Adipocyte (in vitro differentiated cells): ENCODE measurements around the gene DLGAP1.
"Not testable (repeated sequence)": the region's sequence is repeated elsewhere in the genome, so short reads cannot be mapped to it uniquely, and the experiment has no call there.

Source experiments
- DNase-seq: peaks from one replicate; pipeline ENCODE4 v3.0.0-alpha.2; 2015; ENCODE audit warnings: low read depth
- H3K27me3 ChIP-seq: replicated peaks from 2 replicates; pipeline ENCODE4 v1.7.0; 2013; ENCODE audit warnings: mild to moderate bottlenecking, low read length, moderate library complexity; ENCODE audit not compliant: control insufficient read depth, insufficient read depth
- H3K36me3 ChIP-seq: 2 replicates; pipeline ENCODE4 v1.7.0; 2013; ENCODE audit warnings: low read length, mild to moderate bottlenecking, moderate library complexity; ENCODE audit not compliant: control insufficient read depth, insufficient read depth, severe bottlenecking
- H3K4me1 ChIP-seq: 2 replicates; pipeline ENCODE4 v1.7.0; 2013; ENCODE audit warnings: mild to moderate bottlenecking, low read length, moderate library complexity; ENCODE audit not compliant: control insufficient read depth, insufficient read depth
- H3K4me3 ChIP-seq: 2 replicates; pipeline ENCODE4 v1.7.0; 2013; ENCODE audit warnings: mild to moderate bottlenecking, low read length, moderate library complexity
- H3K9ac ChIP-seq: 2 replicates; pipeline ENCODE4 v1.7.0; 2013; ENCODE audit warnings: mild to moderate bottlenecking, low read length, moderate library complexity
- H3K9me3 ChIP-seq: 2 replicates; pipeline ENCODE4 v1.7.0; 2013; ENCODE audit warnings: mild to moderate bottlenecking, low read length, moderate library complexity; ENCODE audit not compliant: control insufficient read depth

The DLGAP1 gene

DNA sequence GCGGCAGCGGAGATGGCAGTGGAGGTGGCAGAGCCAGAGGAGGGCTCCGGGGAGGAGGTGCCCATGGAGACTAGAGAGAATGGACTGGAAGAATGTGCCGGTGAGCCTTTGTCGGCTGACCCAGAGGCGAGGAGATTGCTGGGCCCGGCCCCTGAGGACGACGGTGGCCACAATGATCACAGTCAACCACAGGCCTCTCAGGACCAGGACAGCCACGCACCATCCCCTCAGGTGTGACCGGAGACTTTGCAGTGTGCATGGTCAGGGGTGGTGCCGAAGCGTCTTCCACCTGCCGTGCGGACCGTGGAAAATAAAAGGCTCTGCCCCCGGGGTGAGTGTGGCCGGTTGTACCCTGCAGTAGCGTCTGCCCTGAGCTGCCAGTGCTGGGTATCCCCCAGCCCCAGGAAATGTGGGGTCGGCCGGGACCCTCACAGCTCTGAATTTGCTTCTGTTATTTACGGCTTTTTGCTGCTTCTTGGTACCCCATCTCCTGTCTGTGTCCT lies 874.5 kb downstream of the DLGAP1 start:
- DNase-seq, H3K4me1 ChIP-seq, H3K27me3 ChIP-seq, H3K9me3 ChIP-seq, H3K4me3 ChIP-seq, H3K9ac ChIP-seq, H3K36me3 ChIP-seq: not testable (repeated sequence)

DNA sequence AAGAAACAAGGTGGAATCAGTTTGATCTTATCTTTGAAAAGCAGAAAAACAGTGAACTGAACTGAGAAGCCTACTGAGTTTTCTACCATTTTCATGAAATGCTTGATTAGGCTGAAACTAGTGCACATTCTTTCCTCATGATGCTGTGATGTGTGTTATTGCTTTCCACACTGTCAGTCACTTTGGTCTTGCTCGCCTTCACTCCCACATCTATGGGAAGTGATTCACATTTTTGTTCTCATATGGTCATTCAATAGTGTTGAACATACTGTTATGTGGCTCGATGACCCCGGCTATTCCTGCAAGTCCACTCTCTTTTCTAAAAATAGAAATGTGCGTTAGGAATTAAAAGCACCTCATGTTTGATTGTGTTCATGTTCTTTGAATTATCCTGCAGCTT lies 875.4 kb downstream of the DLGAP1 start:
- Histone ChIP-seq H3K4me3 (no peak overlapping the region), H3K9ac (no peak overlapping the region)
- DNase-seq = peak; percentile 72

DNA sequence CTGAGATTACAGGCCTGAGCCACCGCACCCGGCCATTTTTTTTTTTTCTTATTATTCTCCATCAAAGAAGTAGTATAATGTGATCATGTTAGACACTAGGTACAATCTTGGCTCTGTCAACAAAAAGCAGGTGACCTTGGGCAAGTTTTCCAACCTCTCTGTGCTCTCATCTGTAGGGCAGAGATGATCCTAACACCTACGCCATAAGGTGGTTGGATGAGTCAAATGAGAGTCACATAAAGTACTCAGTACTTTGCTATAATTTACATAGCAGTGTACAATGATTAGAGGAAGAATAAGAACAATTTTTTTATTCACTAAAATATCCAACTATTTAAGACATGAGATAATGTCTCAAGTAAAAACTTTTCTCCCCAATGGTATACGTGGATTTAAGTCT lies 876.5 kb downstream of the DLGAP1 start:
- no peaks in the 10 kb centered on the region for H3K9me3 ChIP-seq
- H3K4me1 ChIP-seq = peaks cover 3% of the 10 kb centered on the region
- no peak overlapping the region for H3K4me3 ChIP-seq
- H3K9ac ChIP-seq = no peak overlapping the region
- H3K36me3 ChIP-seq = no peaks in the 10 kb centered on the region
- H3K27me3 ChIP-seq = no peaks in the 10 kb centered on the region
- DNase-seq = no peak

More for the DNA sequence above, 875.4 kb downstream of the DLGAP1 start:
- H3K27me3 ChIP-seq = no peaks in the 10 kb centered on the region
- no peaks in the 10 kb centered on the region for H3K36me3 ChIP-seq
- peaks cover 3% of the 10 kb centered on the region for H3K4me1 ChIP-seq
- H3K9me3 ChIP-seq = no peaks in the 10 kb centered on the region

DNA sequence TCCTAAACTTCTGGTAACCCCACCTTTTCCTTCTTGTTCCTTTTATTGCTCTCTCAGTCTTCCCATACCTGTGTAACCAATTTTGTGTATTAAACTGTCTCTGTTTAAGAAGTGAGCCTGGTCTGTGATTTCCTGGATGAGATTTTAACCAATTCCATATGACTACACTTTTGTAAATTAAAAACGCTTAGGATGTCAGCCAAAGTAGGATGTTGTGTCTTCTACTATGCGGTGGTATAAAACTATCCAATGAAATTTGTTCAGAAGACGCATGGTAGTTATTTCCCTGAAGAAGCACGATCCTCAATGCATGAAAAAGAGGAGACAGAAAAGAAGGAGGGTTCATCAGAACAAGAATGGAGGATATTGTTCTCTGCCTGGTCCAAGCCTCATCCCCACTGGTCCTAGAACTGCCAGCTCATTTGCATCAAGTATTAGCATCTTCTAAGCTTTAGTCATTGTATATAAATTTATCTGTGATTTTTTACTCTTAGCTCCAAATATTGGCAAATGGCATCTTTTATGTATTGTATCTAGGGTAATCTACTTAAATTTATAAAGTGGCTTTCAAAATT lies 877.7 kb downstream of the DLGAP1 start:
- no peak for DNase-seq

DNA sequence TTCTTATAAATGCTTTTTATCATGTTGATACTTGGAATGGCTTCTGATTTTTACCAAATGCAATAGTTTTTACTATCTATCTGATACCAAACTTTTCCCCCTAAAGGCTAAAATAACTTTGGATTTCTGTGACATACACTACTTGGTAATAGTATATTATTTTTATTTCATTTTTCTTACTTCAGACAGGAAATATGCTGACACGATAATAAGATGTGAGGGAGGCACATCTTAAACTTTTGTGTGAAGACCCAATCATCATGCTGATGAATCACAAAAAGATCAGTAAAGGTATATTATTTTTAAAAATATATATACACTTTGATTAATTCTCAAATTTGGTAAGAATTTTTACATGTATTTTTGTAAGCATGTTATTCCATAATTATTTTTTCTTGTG lies 882.3 kb downstream of the DLGAP1 start:
- H3K27me3 ChIP-seq = no peaks in the 10 kb centered on the region
- H3K4me1 ChIP-seq = no peaks in the 10 kb centered on the region
- DNase-seq = no peak
- no peak overlapping the region for H3K4me3 ChIP-seq
- no peaks in the 10 kb centered on the region for H3K36me3 ChIP-seq
- no peak overlapping the region for H3K9ac ChIP-seq
- no peaks in the 10 kb centered on the region for H3K9me3 ChIP-seq

More for the DNA sequence above, 877.7 kb downstream of the DLGAP1 start:
- no peak overlapping the region for H3K4me3 ChIP-seq
- no peaks in the 10 kb centered on the region for H3K27me3 ChIP-seq
- no peaks in the 10 kb centered on the region for H3K36me3 ChIP-seq
- H3K4me1 ChIP-seq = peaks cover 3% of the 10 kb centered on the region
- no peak overlapping the region for H3K9ac ChIP-seq
- no peaks in the 10 kb centered on the region for H3K9me3 ChIP-seq

DNA sequence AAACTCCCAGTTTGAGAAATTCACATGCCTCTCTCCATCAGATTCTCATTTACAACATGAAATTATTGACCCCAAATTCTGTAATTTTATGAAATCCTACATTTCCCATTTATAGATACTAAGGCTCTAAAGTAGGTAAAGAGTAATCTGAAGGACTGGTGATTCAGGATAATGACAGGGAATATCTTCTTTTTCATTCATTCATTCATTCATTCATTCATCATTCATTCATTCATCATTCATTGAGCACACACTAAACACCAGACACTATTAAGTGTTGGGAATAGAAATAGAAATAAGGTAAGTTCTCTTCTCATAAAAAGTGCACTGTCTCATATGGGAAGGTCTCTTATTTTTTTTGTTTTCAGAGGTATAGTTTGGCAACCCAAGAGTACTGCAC lies 888.3 kb downstream of the DLGAP1 start:
- no peak for DNase-seq
- no peaks in the 10 kb centered on the region for H3K4me1 ChIP-seq
- no peak overlapping the region for H3K4me3 ChIP-seq
- no peaks in the 10 kb centered on the region for H3K9me3 ChIP-seq
- no peaks in the 10 kb centered on the region for H3K36me3 ChIP-seq
- H3K27me3 ChIP-seq = no peaks in the 10 kb centered on the region
- H3K9ac ChIP-seq = no peak overlapping the region

DNA sequence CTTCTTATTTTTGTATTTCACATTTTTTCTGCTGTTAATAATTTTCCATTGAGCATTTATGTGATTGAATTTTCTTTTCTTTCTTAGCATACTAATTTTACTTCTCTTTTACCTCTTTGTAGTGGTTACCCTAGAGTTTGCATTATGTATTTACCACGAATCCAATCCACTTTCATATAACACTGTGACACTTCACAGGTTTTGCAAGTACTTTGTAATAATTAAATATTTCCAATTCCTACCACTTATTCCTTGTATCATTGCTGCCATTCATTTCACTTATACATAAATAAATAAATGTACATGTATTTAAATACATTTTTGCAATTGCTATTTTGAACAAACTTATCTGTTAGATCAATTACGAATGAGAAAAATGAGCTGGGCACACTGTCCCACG lies 894.4 kb downstream of the DLGAP1 start:
- no peak overlapping the region for H3K9ac ChIP-seq
- no peak overlapping the region for H3K4me3 ChIP-seq
- no peaks in the 10 kb centered on the region for H3K27me3 ChIP-seq
- no peaks in the 10 kb centered on the region for H3K9me3 ChIP-seq
- DNase-seq = no peak
- H3K4me1 ChIP-seq = no peaks in the 10 kb centered on the region
- no peaks in the 10 kb centered on the region for H3K36me3 ChIP-seq

DNA sequence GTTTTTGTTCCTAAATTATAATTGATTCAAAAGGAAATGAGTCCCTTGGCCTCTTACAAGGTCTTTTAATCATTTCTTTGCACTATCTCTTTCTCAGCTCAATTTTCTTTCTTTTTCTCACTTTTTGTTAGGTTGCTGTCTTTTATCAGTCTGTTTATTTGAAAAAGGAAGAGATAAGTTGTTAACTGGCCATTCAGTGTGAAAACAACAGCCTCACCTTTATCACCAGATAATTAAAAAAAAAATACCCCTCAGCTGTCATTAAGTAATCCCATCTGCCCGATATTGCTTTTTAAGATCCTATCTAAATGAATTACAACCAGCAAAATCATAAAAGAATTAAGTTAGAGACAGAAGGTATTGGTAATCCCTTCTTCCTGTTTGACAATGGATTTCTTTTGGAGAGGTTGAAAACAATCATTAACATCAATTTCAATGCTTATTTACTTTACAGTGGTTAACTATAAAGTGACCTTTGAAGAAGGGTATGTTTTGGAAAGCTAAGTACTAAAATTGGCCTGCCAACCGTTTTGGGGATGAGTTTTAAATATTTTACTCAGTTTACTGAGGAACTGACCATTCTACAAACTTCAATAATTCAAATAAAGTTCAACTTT lies 900.2 kb downstream of the DLGAP1 start:
- no peaks in the 10 kb centered on the region for H3K27me3 ChIP-seq
- H3K9me3 ChIP-seq = no peaks in the 10 kb centered on the region
- no peak overlapping the region for H3K4me3 ChIP-seq
- no peaks in the 10 kb centered on the region for H3K4me1 ChIP-seq
- no peak for DNase-seq
- H3K9ac ChIP-seq = no peak overlapping the region
- H3K36me3 ChIP-seq = no peaks in the 10 kb centered on the region

DNA sequence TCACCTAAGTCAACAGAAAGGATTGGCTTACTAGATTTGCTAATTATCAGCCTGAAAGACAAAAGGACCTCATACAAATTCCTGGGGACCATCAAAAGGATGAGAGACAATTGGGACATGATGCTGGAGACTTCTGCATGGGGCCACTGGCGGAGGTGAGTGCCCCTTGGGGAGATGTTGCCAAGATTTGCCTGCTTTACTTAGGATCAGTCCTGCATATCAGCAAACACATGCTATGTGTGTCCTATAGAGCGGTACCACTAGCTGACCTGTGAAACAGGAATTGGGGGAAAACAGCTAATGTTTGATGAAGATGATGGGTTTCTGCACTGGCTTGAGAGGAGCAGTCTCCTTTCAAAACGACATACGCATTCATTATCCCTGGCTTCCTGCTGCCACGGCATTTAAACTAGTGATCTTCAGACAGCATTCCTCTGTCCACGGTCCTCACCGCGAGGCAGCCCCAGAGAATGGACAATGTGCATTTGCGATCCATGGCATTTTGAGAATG lies 901.0 kb downstream of the DLGAP1 start:
- Histone ChIP-seq H3K36me3 (no peaks in the 10 kb centered on the region), H3K4me3 (no peak overlapping the region), H3K4me1 (no peaks in the 10 kb centered on the region), H3K9me3 (no peaks in the 10 kb centered on the region), H3K9ac (no peak overlapping the region), H3K27me3 (no peaks in the 10 kb centered on the region)
- peak; percentile 17 for DNase-seq

DNA sequence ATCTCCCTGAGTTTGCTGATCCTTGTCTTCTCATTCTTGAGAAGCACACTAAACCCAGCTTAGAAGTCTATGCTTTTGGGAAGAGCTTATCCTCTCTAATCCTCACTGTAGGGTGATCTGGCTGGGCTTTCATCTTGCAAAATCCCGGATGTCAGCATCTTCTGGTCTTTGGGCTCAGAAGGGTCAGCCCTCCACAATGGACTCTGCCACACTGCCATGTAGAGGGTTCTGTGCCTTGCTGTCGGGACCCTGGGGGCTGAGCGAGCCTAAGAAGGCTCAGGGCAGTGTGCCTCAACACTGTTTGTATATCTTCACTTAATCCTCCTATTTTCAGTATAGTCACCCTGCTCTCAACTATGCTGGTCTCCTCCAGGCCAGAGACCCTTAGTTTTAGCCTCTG lies 902.8 kb downstream of the DLGAP1 start:
- H3K9me3 ChIP-seq = no peaks in the 10 kb centered on the region
- DNase-seq = no peak
- no peaks in the 10 kb centered on the region for H3K27me3 ChIP-seq
- no peaks in the 10 kb centered on the region for H3K4me1 ChIP-seq
- H3K9ac ChIP-seq = no peak overlapping the region
- H3K4me3 ChIP-seq = no peak overlapping the region
- no peaks in the 10 kb centered on the region for H3K36me3 ChIP-seq

DNA sequence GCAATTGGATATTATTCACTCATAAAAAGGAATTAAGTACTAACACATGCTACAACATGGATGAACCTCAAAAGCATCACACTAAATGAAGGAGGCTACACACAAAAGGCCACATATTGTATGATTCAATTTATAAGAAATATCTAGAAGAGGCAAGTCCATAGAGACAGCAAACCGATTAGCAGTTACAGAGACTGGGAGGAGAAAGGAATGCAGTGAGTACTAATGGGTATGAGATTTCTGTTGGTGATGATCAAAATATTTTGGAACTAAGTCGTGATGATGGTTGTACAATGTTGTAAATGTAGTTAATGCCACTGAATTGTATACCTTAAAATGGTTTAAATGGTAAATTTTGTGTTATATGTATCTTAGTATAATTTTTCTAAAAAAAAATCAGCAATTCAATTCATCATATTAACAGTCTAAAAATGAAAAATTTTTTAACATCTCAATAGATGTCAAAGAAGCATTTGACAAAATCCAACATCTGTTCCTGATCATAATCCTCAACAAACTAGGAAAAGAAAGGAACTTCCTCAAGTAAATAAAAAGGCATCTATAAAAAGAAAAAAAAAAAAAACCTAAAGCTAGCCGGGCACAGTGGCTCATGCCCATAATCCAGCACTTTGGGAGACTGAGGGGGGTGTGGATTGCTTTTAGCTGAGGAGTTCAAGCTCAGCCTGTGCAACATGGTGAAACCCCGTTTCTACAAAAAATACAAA lies 907.1 kb downstream of the DLGAP1 start:
- H3K27me3 ChIP-seq = no peaks in the 10 kb centered on the region
- H3K36me3 ChIP-seq = no peaks in the 10 kb centered on the region
- H3K9ac ChIP-seq = no peak overlapping the region
- H3K4me1 ChIP-seq = no peaks in the 10 kb centered on the region
- H3K9me3 ChIP-seq = no peaks in the 10 kb centered on the region
- no peak for DNase-seq
- H3K4me3 ChIP-seq = no peak overlapping the region
